Measurements from ENCODE around the gene MRPS27. TPM values are rescaled to one million over a fixed set of nuclear protein-coding genes. Genes with fewer than 3 reads are reported as not detected.

The MRPS27 gene
- total RNA-seq, 2 experiments from 2014 or later, result 25.0 to 26.1 TPM

- H3K27ac ChIP-seq (ENCODE audit: low read depth in 1 of 2, low read length in 2 of 2), result no peak overlapping the region
- H3K36me3 ChIP-seq (ENCODE audit: insufficient read depth, low read length), result peaks cover 38% of the 10 kb centered on the region
- H3K27ac Mint-ChIP-seq, result no peak overlapping the region
- no peaks in the 10 kb centered on the region for H3K4me1 ChIP-seq (ENCODE audit: insufficient read depth, low read length)
- H3K4me3 Mint-ChIP-seq, result no peak overlapping the region
- ChIA-PET POLR2A (no interaction called here), CTCF (no interaction called here)
- peaks cover 21% of the 10 kb centered on the region for H3K4me1 Mint-ChIP-seq (ENCODE audit: low read depth)
- intact Hi-C loops (cut with DNase I, micrococcal nuclease), result no loop called here
- no peaks in the 10 kb centered on the region for H3K27me3 Mint-ChIP-seq
- H3K4me3 ChIP-seq (ENCODE audit: low read length), result no peak overlapping the region
- H3K27me3 ChIP-seq (ENCODE audit: control insufficient read depth in 1 of 2, insufficient read depth in 2 of 2, low read length in 2 of 2), result no peaks in the 10 kb centered on the region
- no peak for TF ChIP-seq CTCF (IDR thresholded peaks at IDR 0.05)
- no peaks in the 10 kb centered on the region for H3K9me3 ChIP-seq (ENCODE audit: control insufficient read depth in 1 of 2, insufficient read depth in 1 of 2, low read length in 2 of 2)
- no peaks in the 10 kb centered on the region for H3K9me3 Mint-ChIP-seq
- DNase-seq (no peak), ATAC-seq (ENCODE audit: poor library complexity) (no peak)
- H3K36me3 Mint-ChIP-seq (ENCODE audit: low read depth), result peaks cover 77% of the 10 kb centered on the region
Observed at GRCh38 chr5:72296256-72296655, 23.8 kb downstream of the MRPS27 start.

- intact Hi-C loops (cut with DNase I, micrococcal nuclease), result no loop called here
- Histone ChIP-seq H3K4me3 (ENCODE audit: low read length) (no peak overlapping the region), H3K9me3 (ENCODE audit: control insufficient read depth in 1 of 2, insufficient read depth in 1 of 2, low read length in 2 of 2) (no peaks in the 10 kb centered on the region), H3K27me3 (ENCODE audit: control insufficient read depth in 1 of 2, insufficient read depth in 2 of 2, low read length in 2 of 2) (no peaks in the 10 kb centered on the region), H3K27ac (ENCODE audit: low read depth in 1 of 2, low read length in 2 of 2) (no peak overlapping the region), H3K36me3 (ENCODE audit: insufficient read depth, low read length) (peaks cover 41% of the 10 kb centered on the region), H3K4me1 (ENCODE audit: insufficient read depth, low read length) (no peaks in the 10 kb centered on the region)
- no peaks in the 10 kb centered on the region for H3K9me3 Mint-ChIP-seq
- DNase-seq (no peak), ATAC-seq (ENCODE audit: poor library complexity) (no peak)
- ChIA-PET CTCF (no interaction called here), POLR2A (no interaction called here)
- no peaks in the 10 kb centered on the region for H3K27me3 Mint-ChIP-seq
- H3K4me3 Mint-ChIP-seq, result no peak overlapping the region
- TF ChIP-seq CTCF (IDR thresholded peaks at IDR 0.05), result no peak
- no peak overlapping the region for H3K27ac Mint-ChIP-seq
- peaks cover 18% of the 10 kb centered on the region for H3K4me1 Mint-ChIP-seq (ENCODE audit: low read depth)
- peaks cover 70% of the 10 kb centered on the region for H3K36me3 Mint-ChIP-seq (ENCODE audit: low read depth)
Observed at GRCh38 chr5:72295539-72295938, 24.5 kb downstream of the MRPS27 start.

GRCh38 chr5:72294473-72294872 lies 25.6 kb downstream of the MRPS27 start:
- ATAC-seq (ENCODE audit: poor library complexity) (no peak), DNase-seq (no peak)
- Histone ChIP-seq H3K36me3 (ENCODE audit: insufficient read depth, low read length) (peaks cover 50% of the 10 kb centered on the region), H3K27ac (ENCODE audit: low read depth in 1 of 2, low read length in 2 of 2) (no peak overlapping the region), H3K4me1 (ENCODE audit: insufficient read depth, low read length) (no peaks in the 10 kb centered on the region), H3K9me3 (ENCODE audit: control insufficient read depth in 1 of 2, insufficient read depth in 1 of 2, low read length in 2 of 2) (no peaks in the 10 kb centered on the region), H3K4me3 (ENCODE audit: low read length) (no peak overlapping the region), H3K27me3 (ENCODE audit: control insufficient read depth in 1 of 2, insufficient read depth in 2 of 2, low read length in 2 of 2) (no peaks in the 10 kb centered on the region)
- no peak overlapping the region for H3K4me3 Mint-ChIP-seq
- TF ChIP-seq CTCF (IDR thresholded peaks at IDR 0.05), result no peak
- intact Hi-C loops (cut with DNase I, micrococcal nuclease), result no loop called here
- peaks cover 70% of the 10 kb centered on the region for H3K36me3 Mint-ChIP-seq (ENCODE audit: low read depth)
- no peaks in the 10 kb centered on the region for H3K27me3 Mint-ChIP-seq
- H3K27ac Mint-ChIP-seq, result no peak overlapping the region
- CTCF ChIA-PET, result no interaction called here
- H3K9me3 Mint-ChIP-seq, result no peaks in the 10 kb centered on the region
- POLR2A ChIA-PET, result interaction anchor here (0.7 to 1.0 kb wide), 2 partner anchors 13 to 26 kb away, joined by 3 read pairs; no protein-coding TSS in a partner anchor
- peaks cover 8% of the 10 kb centered on the region for H3K4me1 Mint-ChIP-seq (ENCODE audit: low read depth)

Measured in CD4-positive, alpha-beta T cell (primary cell).